Trophoblast cell (in vitro differentiated cells and primary cell): ENCODE results near the gene RIMBP2.

ENCODE experiments used
- DNase-seq, 2 donors: peaks; one replicate each; pipeline ENCODE4 v3.0.0-alpha.2; 2016
- H2AFZ ChIP-seq: 2 replicates; pipeline ENCODE4 v1.6.1; 2013; ENCODE audit warnings: low read length, moderate library complexity, mild to moderate bottlenecking; ENCODE audit not compliant: insufficient read depth, poor library complexity
- H2AK5ac ChIP-seq: 2 replicates; pipeline ENCODE4 v1.6.1; 2013; ENCODE audit warnings: mild to moderate bottlenecking, low read length
- H2BK120ac ChIP-seq: 2 replicates; pipeline ENCODE4 v1.6.1; 2013; ENCODE audit warnings: low read length, mild to moderate bottlenecking, moderate library complexity; ENCODE audit not compliant: insufficient read depth, poor library complexity
- H2BK12ac ChIP-seq: 2 replicates; pipeline ENCODE4 v1.6.1; 2013; ENCODE audit warnings: mild to moderate bottlenecking, low read length, moderate library complexity
- H2BK5ac ChIP-seq: 2 replicates; pipeline ENCODE4 v1.6.1; 2013; ENCODE audit warnings: low read length, low read depth, moderate library complexity, mild to moderate bottlenecking; ENCODE audit not compliant: poor library complexity
- H3K14ac ChIP-seq: 2 replicates; pipeline ENCODE4 v1.6.1; 2013; ENCODE audit warnings: mild to moderate bottlenecking, low read length
- H3K18ac ChIP-seq: 2 replicates; pipeline ENCODE4 v1.6.1; 2013; ENCODE audit warnings: mild to moderate bottlenecking, low read length
- H3K23ac ChIP-seq: 2 replicates; pipeline ENCODE4 v1.6.1; 2013; ENCODE audit warnings: low read length
- H3K27ac ChIP-seq: 2 replicates; pipeline ENCODE4 v1.5.1; 2013; ENCODE audit warnings: low read depth, mild to moderate bottlenecking, inconsistent platforms, low read length, moderate library complexity
- H3K27me3 ChIP-seq: 2 replicates; pipeline ENCODE4 v1.6.1; 2013; ENCODE audit warnings: inconsistent platforms, mild to moderate bottlenecking, low read length, moderate library complexity; ENCODE audit not compliant: insufficient read depth
- H3K36me3 ChIP-seq, 2 experiments: 1 replicate in 1 of 2; 2 replicates in 1 of 2; pipeline ENCODE4 v1.6.1; 2013; ENCODE audit warnings: low read length in 2 of 2, mild to moderate bottlenecking in 2 of 2, moderate library complexity in 1 of 2; ENCODE audit not compliant: insufficient read depth in 2 of 2, control insufficient read depth in 1 of 2
- H3K4ac ChIP-seq: 2 replicates; pipeline ENCODE4 v1.6.1; 2013; ENCODE audit warnings: low read depth, mild to moderate bottlenecking, low read length, moderate library complexity
- H3K4me1 ChIP-seq, 2 experiments: 1 replicate in 1 of 2; 2 replicates in 1 of 2; pipeline ENCODE4 v1.6.1; 2013; ENCODE audit warnings: low read length in 2 of 2, mild to moderate bottlenecking in 2 of 2, moderate library complexity in 1 of 2; ENCODE audit not compliant: insufficient read depth in 2 of 2, control insufficient read depth in 1 of 2
- H3K4me2 ChIP-seq: 2 replicates; pipeline ENCODE4 v1.6.1; 2013; ENCODE audit warnings: inconsistent platforms, mild to moderate bottlenecking, low read length, moderate library complexity
- H3K4me3 ChIP-seq: 2 replicates; pipeline ENCODE4 v1.5.1; 2013; ENCODE audit warnings: mild to moderate bottlenecking, low read depth, low read length, inconsistent platforms
- H3K79me1 ChIP-seq: one replicate; pipeline ENCODE4 v1.6.1; 2013; ENCODE audit warnings: low read length
- H3K79me2 ChIP-seq: 2 replicates; pipeline ENCODE4 v1.6.1; 2013; ENCODE audit warnings: low read length, mild to moderate bottlenecking; ENCODE audit not compliant: control insufficient read depth, insufficient read depth, poor library complexity
- H3K9ac ChIP-seq: 2 replicates; pipeline ENCODE4 v1.6.1; 2013; ENCODE audit warnings: mild to moderate bottlenecking, low read length
- H3K9me3 ChIP-seq: 2 replicates; pipeline ENCODE4 v1.6.1; 2013; ENCODE audit warnings: low read depth, mild to moderate bottlenecking, control low read depth, inconsistent platforms, low read length; ENCODE audit not compliant: insufficient read depth
- H4K12ac ChIP-seq: 2 replicates; pipeline ENCODE4 v1.6.1; 2013; ENCODE audit warnings: low read depth, mild to moderate bottlenecking, low read length, moderate library complexity
- H4K8ac ChIP-seq: 2 replicates; pipeline ENCODE4 v1.6.1; 2013; ENCODE audit warnings: low read depth, mild to moderate bottlenecking, low read length, moderate library complexity
- H4K91ac ChIP-seq: one replicate; pipeline ENCODE4 v1.6.1; 2013; ENCODE audit warnings: low read depth, mild to moderate bottlenecking, low read length, moderate library complexity
- WGBS: extraction: QIAGEN DNeasy Blood & Tissue Kit; methylation state at CpG from one replicate; pipeline ENCODE4 v1.1.7; 2013; ENCODE audit warnings: missing lambda C conversion rate; ENCODE audit not compliant: insufficient read length, insufficient coverage; ENCODE audit errors: extremely low coverage; 5-methylcytosine and 5-hydroxymethylcytosine counted together

Gene RIMBP2

GRCh38 chr12:130582286-130582685, 133.8 kb downstream of the RIMBP2 start:
- Histone ChIP-seq H3K4me3 (no peak overlapping the region), H3K36me3 (no peaks in the 10 kb centered on the region), H3K79me2 (no peaks in the 10 kb centered on the region), H3K27me3 (no peaks in the 10 kb centered on the region), H2BK120ac (no peak overlapping the region), H2BK12ac (no peak overlapping the region), H4K91ac (no peak overlapping the region), H2BK5ac (no peak overlapping the region), H3K14ac (no peak overlapping the region), H3K4me1 (no peaks in the 10 kb centered on the region), H3K4me2 (no peak overlapping the region), H3K9ac (no peak overlapping the region), H4K8ac (no peak overlapping the region), H3K4ac (no peak overlapping the region), H3K18ac (no peak overlapping the region), H3K23ac (no peak overlapping the region), H2AK5ac (no peak overlapping the region), H4K12ac (no peak overlapping the region), H2AFZ (no peak overlapping the region), H3K9me3 (peaks cover 3% of the 10 kb centered on the region), H3K27ac (no peak overlapping the region), H3K79me1 (no peaks in the 10 kb centered on the region)
- DNase-seq, result no peak
- WGBS, result no CpG with 5 or more reads among the region's 6 CpGs

DNA sequence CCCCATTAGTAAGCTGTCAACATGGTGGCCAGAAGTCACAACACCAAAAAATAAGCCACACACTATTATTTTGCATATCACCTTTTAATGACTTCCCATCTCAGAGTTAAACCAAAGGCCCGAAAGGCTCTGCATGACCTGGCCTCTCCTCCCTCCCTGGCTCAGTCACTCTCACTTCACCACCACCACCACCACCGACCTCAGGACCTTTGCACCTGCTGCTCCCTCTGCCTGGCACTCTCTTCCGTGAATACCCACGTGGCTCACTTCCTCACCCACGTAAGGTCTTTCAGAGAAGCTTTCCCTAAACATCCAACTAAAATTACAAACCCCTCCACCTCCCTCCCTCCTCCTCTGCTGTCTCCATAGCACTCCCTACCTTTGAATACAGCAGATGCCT, 134.3 kb downstream of the RIMBP2 start:
- Histone ChIP-seq H3K14ac (no peak overlapping the region), H3K9me3 (peaks cover 3% of the 10 kb centered on the region), H3K4me2 (no peak overlapping the region), H2BK12ac (no peak overlapping the region), H2AFZ (no peak overlapping the region), H2BK120ac (no peak overlapping the region), H3K18ac (no peak overlapping the region), H3K36me3 (no peaks in the 10 kb centered on the region), H2AK5ac (no peak overlapping the region), H4K12ac (no peak overlapping the region), H4K8ac (no peak overlapping the region), H3K23ac (no peak overlapping the region), H3K27ac (no peak overlapping the region), H3K79me1 (no peaks in the 10 kb centered on the region), H3K4ac (no peak overlapping the region), H4K91ac (no peak overlapping the region), H3K79me2 (no peaks in the 10 kb centered on the region), H3K9ac (no peak overlapping the region), H3K27me3 (no peaks in the 10 kb centered on the region), H2BK5ac (no peak overlapping the region), H3K4me3 (no peak overlapping the region), H3K4me1 (no peaks in the 10 kb centered on the region)
- WGBS, result 100% methylated on average over 1 of the region's 5 CpGs
- DNase-seq, result no peak

- no peak overlapping the region for H3K4me2 ChIP-seq
- no peak overlapping the region for H3K9ac ChIP-seq
- no peak overlapping the region for H2BK120ac ChIP-seq
- no peak for DNase-seq
- no peak overlapping the region for H3K23ac ChIP-seq
- H4K12ac ChIP-seq, result no peak overlapping the region
- no peak overlapping the region for H3K14ac ChIP-seq
- no peak overlapping the region for H3K4ac ChIP-seq
- H4K91ac ChIP-seq, result no peak overlapping the region
- no peak overlapping the region for H3K4me3 ChIP-seq
- no peak overlapping the region for H2AFZ ChIP-seq
- H3K18ac ChIP-seq, result no peak overlapping the region
- WGBS, result no CpG with 5 or more reads among the region's 7 CpGs
- no peak overlapping the region for H2BK5ac ChIP-seq
- peaks cover 3% of the 10 kb centered on the region for H3K9me3 ChIP-seq
- H3K79me2 ChIP-seq, result no peaks in the 10 kb centered on the region
- no peaks in the 10 kb centered on the region for H3K27me3 ChIP-seq
- no peak overlapping the region for H3K27ac ChIP-seq
- H3K4me1 ChIP-seq, result no peaks in the 10 kb centered on the region
- no peaks in the 10 kb centered on the region for H3K79me1 ChIP-seq
- no peak overlapping the region for H2AK5ac ChIP-seq
- no peaks in the 10 kb centered on the region for H3K36me3 ChIP-seq
- H2BK12ac ChIP-seq, result no peak overlapping the region
- no peak overlapping the region for H4K8ac ChIP-seq
These were observed 136.9 kb downstream of the RIMBP2 start for GRCh38 chr12:130579231-130579630.

DNA sequence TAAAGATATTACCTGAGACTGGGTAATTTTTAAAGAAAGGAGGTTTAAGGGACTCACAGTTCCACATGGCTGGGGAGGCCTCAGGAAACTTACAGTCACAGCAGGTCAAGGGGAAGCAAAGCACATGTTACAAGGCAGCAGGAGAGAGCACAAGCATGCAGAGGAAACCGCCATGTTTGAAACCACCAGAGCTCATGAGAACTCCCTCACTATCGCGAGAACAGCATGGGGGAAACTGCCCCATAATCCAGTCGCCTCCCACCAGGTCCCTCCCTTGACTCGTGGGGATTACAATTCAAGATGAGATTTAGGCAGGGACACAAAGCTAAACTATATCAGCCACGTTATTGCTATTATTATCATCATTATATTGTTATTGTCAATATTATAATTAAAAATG, 138.7 kb downstream of the RIMBP2 start:
- Histone ChIP-seq H3K18ac (no peak overlapping the region), H4K8ac (no peak overlapping the region), H3K9me3 (peaks cover 3% of the 10 kb centered on the region), H3K79me2 (no peaks in the 10 kb centered on the region), H3K79me1 (no peaks in the 10 kb centered on the region), H2BK12ac (no peak overlapping the region), H3K27ac (no peak overlapping the region), H3K4me2 (no peak overlapping the region), H3K27me3 (no peaks in the 10 kb centered on the region), H2AK5ac (no peak overlapping the region), H3K9ac (no peak overlapping the region), H3K4ac (no peak overlapping the region), H3K36me3 (no peaks in the 10 kb centered on the region), H3K23ac (no peak overlapping the region), H2BK5ac (no peak overlapping the region), H4K12ac (no peak overlapping the region), H4K91ac (no peak overlapping the region), H2AFZ (no peak overlapping the region), H3K4me1 (no peaks in the 10 kb centered on the region), H2BK120ac (no peak overlapping the region), H3K4me3 (no peak overlapping the region), H3K14ac (no peak overlapping the region)
- DNase-seq, result no peak
- WGBS, result no CpG with 5 or more reads among the region's 6 CpGs
